Aorta (tissue), 5 donors: ENCODE data around the gene C3orf33. TPM values are rescaled to one million over a fixed set of nuclear protein-coding genes. Genes with fewer than 3 reads are reported as not detected.

Experiments
- ATAC-seq: fragments of 200-7000 bp; cut with Tn5 transposase; one replicate; pipeline ENCODE4 v1.9.1; 2022; ENCODE audit warnings: moderate library complexity; ENCODE audit not compliant: low FRiP score
- DNase-seq, 2 donors: peaks; one replicate each; pipeline ENCODE4 v3.0.0-alpha.2; 2020
- H3K27ac ChIP-seq, 2 donors: one replicate each; pipeline ENCODE4 v1.5.1; 2013; ENCODE audit warnings: low read length in 2 of 2, mild to moderate bottlenecking in 2 of 2, moderate library complexity in 2 of 2, control low read depth in 1 of 2, inconsistent platforms in 1 of 2, low read depth in 1 of 2
- H3K27me3 ChIP-seq, 2 donors: one replicate each; pipeline ENCODE4 v1.6.1; 2013; ENCODE audit warnings: control low read depth in 1 of 2, low read length in 1 of 2, mild to moderate bottlenecking in 1 of 2, moderate library complexity in 1 of 2; ENCODE audit not compliant: insufficient read depth in 2 of 2, control insufficient read depth in 1 of 2
- H3K36me3 ChIP-seq, 2 donors: one replicate each; pipeline ENCODE4 v1.6.1; 2013; ENCODE audit warnings: control low read depth in 1 of 2, low read length in 1 of 2, mild to moderate bottlenecking in 1 of 2; ENCODE audit not compliant: insufficient read depth in 2 of 2, control insufficient read depth in 1 of 2
- H3K4me1 ChIP-seq, 2 donors: one replicate each; pipeline ENCODE4 v1.6.1; 2013; ENCODE audit warnings: low read length in 2 of 2, control low read depth in 1 of 2, mild to moderate bottlenecking in 1 of 2, moderate library complexity in 1 of 2; ENCODE audit not compliant: insufficient read depth in 2 of 2, control insufficient read depth in 1 of 2
- H3K4me3 ChIP-seq, 2 donors: one replicate each; pipeline ENCODE4 v1.5.1; 2013; ENCODE audit warnings: low read length in 2 of 2, control low read depth in 1 of 2, mild to moderate bottlenecking in 1 of 2
- H3K9me3 ChIP-seq: one replicate; pipeline ENCODE4 v1.6.1; 2013; ENCODE audit warnings: mild to moderate bottlenecking, low read length; ENCODE audit not compliant: control insufficient read depth
- WGBS, 2 donors: extraction: QIAGEN DNeasy Blood & Tissue Kit; methylation state at CpG; one replicate each; pipeline ENCODE4 v1.1.7; 2013; 5-methylcytosine and 5-hydroxymethylcytosine counted together
- intact Hi-C, 2 donors: fragments of 100-400 bp; cut with DNase I; formaldehyde crosslinking; loops; one replicate each; pipeline versions ENCODE4 v1.14.2 to v1.15.0; 2022
- polyA plus RNA-seq, 2 donors: library from polyadenylated mRNA; stranded (reverse); fragments of 200-250 nt; gene quantifications; one replicate each; pipeline ENCODE4 v1.2.3, GENCODE V29; 2013
- total RNA-seq, 2 donors: library from RNA; stranded (reverse); fragmentation: NEBNext Ultra II Directional; extraction: Animal tissue kit (Norgen Biotek cat#: 25700); gene quantifications; one replicate each; pipeline ENCODE4 v1.2.1, GENCODE V29; 2021
- donor health status: healthy with polysubstance abuse.
- donor health status: Bipolar disorder and iron deficiency.
- donor health status: DM: no; HTN: no; CAD: no.
- donor health status: DM: no; HTN: no; CAD: no.
- donor health status: DM: yes; HTN: yes; CAD: no.

Gene C3orf33
- total and polyA plus RNA-seq, 4 donors = 0.50 to 5.2 (median 2.0) TPM

DNA sequence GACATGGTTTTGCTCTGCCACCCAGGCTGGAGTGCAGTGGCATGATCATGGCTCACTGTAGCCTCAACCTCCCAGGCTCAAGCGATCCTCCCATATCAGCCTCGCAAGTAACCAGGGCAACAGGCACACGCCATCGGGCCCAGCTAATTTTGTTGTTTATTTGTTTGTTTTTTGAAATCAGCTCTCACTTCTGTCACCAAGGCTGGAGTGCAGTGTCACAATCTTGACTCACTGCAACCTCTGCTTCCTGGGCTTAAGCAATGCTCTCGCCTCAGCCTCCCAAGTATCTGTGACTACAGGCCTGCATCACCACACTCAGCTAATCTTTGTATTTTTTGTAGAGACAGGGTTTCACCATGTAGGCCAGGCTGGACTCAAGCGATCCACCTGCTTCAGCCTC is 35.0 kb downstream of the C3orf33 start:
- intact Hi-C loops = no loop called here
- H3K36me3 ChIP-seq = peaks cover 0 to 2% of the 10 kb centered on the region in 2 donors
- no peak overlapping the region for H3K27ac ChIP-seq
- H3K4me1 ChIP-seq = peaks cover 0 to 3% of the 10 kb centered on the region in 2 donors
- H3K9me3 ChIP-seq = no peaks in the 10 kb centered on the region
- 90 to 97% methylated on average over 6 of the region's 6 CpGs for WGBS, 2 donors
- ATAC-seq (no peak), DNase-seq (no peak)
- no peaks in the 10 kb centered on the region for H3K27me3 ChIP-seq
- H3K4me3 ChIP-seq = no peak overlapping the region

- H3K27me3 ChIP-seq = no peaks in the 10 kb centered on the region
- H3K27ac ChIP-seq = no peak overlapping the region
- peaks cover 0 to 1% of the 10 kb centered on the region in 2 donors for H3K36me3 ChIP-seq
Measured at GRCh38 chr3:155766206-155766605, 39.9 kb downstream of the C3orf33 start.

DNA sequence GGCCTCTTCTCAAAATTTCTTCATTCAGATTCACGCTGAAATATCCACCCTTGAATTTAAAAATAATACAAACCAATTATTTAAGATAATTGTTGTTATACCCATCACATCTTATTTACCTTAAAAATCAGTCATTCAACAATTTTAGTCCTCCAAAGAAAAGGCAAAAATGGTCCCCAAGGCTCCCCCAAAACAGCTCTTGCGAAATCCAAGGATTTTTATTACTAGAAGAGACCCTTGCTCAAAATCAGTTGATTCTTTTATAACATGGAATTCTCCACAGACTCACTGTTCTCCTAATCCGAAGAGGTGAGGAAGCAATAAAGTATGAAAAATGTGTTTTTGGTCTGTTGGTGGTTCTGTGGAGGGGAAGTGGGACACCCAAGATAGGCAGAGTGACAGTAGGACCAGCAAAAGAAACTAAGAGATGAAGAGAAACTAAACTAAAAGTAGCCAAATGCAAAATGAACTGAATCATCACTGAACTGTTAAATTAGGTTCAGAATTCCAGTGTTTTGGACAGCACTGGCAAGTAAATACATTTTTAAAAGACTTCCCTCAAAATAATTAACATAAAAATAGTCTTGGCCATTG is 42.1 kb downstream of the C3orf33 start:
- Histone ChIP-seq H3K4me1 (no peaks in the 10 kb centered on the region), H3K36me3 (peaks cover 4 to 5% of the 10 kb centered on the region in 2 donors), H3K4me3 (no peak overlapping the region), H3K27me3 (no peaks in the 10 kb centered on the region), H3K27ac (no peak overlapping the region), H3K9me3 (no peaks in the 10 kb centered on the region)
- 89% methylated on average over 3 of the region's 3 CpGs for WGBS, 2 donors
- DNase-seq = no peak
- no peak for ATAC-seq
- intact Hi-C loops = no loop called here

More at GRCh38 chr3:155766206-155766605, 39.9 kb downstream of the C3orf33 start:
- H3K4me1 ChIP-seq = no peaks in the 10 kb centered on the region
- no peaks in the 10 kb centered on the region for H3K9me3 ChIP-seq
- no peak overlapping the region for H3K4me3 ChIP-seq
- DNase-seq = no peak
- ATAC-seq = no peak
- intact Hi-C loops = no loop called here
- 85 to 86% methylated on average over 1 of the region's 1 CpG for WGBS, 2 donors

GRCh38 chr3:155760653-155761052 is 45.4 kb downstream of the C3orf33 start:
- intact Hi-C loops = no loop called here
- 92 to 94% methylated on average over 4 of the region's 4 CpGs for WGBS, 2 donors

GRCh38 chr3:155757577-155757976 is 48.5 kb downstream of the C3orf33 start:
- DNase-seq (no peak), ATAC-seq (no peak)
- Histone ChIP-seq H3K27me3 (no peaks in the 10 kb centered on the region), H3K9me3 (no peaks in the 10 kb centered on the region), H3K36me3 (peaks cover 5 to 8% of the 10 kb centered on the region in 2 donors), H3K4me3 (no peak overlapping the region), H3K4me1 (no peaks in the 10 kb centered on the region), H3K27ac (no peak overlapping the region)
- intact Hi-C loops = no loop called here
- 89 to 97% methylated on average over 7 of the region's 7 CpGs for WGBS, 2 donors

More at GRCh38 chr3:155760653-155761052, 45.4 kb downstream of the C3orf33 start:
- H3K4me3 ChIP-seq = no peak overlapping the region
- H3K36me3 ChIP-seq = peaks cover 6 to 8% of the 10 kb centered on the region in 2 donors
- H3K4me1 ChIP-seq = no peaks in the 10 kb centered on the region
- no peak overlapping the region for H3K27ac ChIP-seq
- no peaks in the 10 kb centered on the region for H3K27me3 ChIP-seq
- no peak for DNase-seq
- ATAC-seq = no peak
- H3K9me3 ChIP-seq = no peaks in the 10 kb centered on the region

DNA sequence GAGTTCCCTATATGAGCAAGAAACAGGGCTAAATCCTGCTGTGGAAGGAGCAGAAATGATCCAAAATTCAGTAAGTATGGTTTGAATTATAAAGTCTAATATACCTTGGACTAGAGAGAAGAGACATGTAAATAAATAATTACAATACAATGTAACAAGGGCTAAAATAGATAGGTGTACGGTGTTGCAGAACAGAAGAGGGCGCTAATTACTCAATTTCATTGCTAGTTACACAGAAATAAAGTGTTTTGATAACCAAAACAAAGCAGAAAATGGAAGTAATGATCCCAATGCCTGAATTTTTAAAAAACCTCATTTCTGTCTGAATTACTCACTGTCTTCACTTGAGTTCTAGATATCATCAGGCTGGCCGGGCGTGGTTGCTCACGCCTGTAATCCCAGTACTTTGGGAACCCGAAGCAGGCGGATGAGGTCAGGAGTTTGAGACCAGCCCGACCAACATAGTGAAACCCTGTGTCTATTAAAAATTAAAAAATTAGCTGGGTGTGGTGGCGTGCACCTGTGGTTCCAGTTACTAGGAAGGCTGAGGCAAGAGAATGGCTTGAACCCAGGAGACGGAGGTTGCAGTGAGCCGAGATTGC is 52.9 kb downstream of the C3orf33 start:
- intact Hi-C loops = no loop called here
- no peak overlapping the region for H3K4me3 ChIP-seq
- DNase-seq (no peak), ATAC-seq (no peak)
- H3K9me3 ChIP-seq = no peaks in the 10 kb centered on the region
- WGBS, 2 donors = 82 to 83% methylated on average over 11 of the region's 11 CpGs
- H3K27ac ChIP-seq = no peak overlapping the region
- no peaks in the 10 kb centered on the region for H3K4me1 ChIP-seq
- H3K27me3 ChIP-seq = no peaks in the 10 kb centered on the region
- H3K36me3 ChIP-seq = peaks cover 0 to 3% of the 10 kb centered on the region in 2 donors

GRCh38 chr3:155748611-155749365 is 57.3 kb downstream of the C3orf33 start:
- intact Hi-C loops = no loop called here
- ATAC-seq (no peak), DNase-seq (no peak)
- no peak overlapping the region for H3K27ac ChIP-seq
- H3K36me3 ChIP-seq = no peaks in the 10 kb centered on the region
- H3K27me3 ChIP-seq = no peaks in the 10 kb centered on the region
- 70 to 76% methylated on average over 8 of the region's 8 CpGs for WGBS, 2 donors
- no peak overlapping the region for H3K4me3 ChIP-seq
- no peaks in the 10 kb centered on the region for H3K9me3 ChIP-seq
- H3K4me1 ChIP-seq = no peaks in the 10 kb centered on the region

DNA sequence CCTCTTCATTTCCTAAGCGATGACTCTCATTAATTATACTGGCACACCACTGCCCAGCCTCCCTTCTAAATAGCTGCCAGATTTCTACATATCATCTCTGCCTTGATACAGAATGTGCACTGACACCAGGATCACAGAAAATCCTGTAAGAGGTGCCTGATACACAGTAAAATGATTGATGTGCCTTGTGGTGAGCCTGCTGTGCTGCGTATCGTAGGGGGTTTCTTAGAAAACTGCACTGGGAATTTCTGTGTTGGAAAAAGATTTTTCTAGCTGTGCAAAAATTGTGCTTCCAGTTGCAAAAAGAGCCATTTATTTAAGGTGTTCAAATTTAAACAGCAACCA is 58.2 kb downstream of the C3orf33 start:
- Histone ChIP-seq H3K4me1 (no peaks in the 10 kb centered on the region), H3K27me3 (no peaks in the 10 kb centered on the region), H3K9me3 (no peaks in the 10 kb centered on the region), H3K4me3 (no peak overlapping the region), H3K36me3 (no peaks in the 10 kb centered on the region), H3K27ac (no peak overlapping the region)
- no peak for DNase-seq
- no peak for ATAC-seq
- intact Hi-C loops = no loop called here
- 92 to 95% methylated on average over 3 of the region's 3 CpGs for WGBS, 2 donors
